Chondrocyte (in vitro differentiated cells): ENCODE data around the gene TRPM2. TPM values are rescaled to one million over a fixed set of nuclear protein-coding genes. Genes with fewer than 3 reads are reported as not detected.

ENCODE experiments used
- DNase-seq: peaks from one replicate; pipeline ENCODE4 v3.0.0; 2021; ENCODE audit warnings: mixed read lengths, low spot score
- H3K27ac Mint-ChIP-seq: one replicate; pipeline ENCODE4 v1.8.0; 2021; ENCODE audit warnings: mild to moderate bottlenecking, moderate library complexity, mixed read lengths; ENCODE audit not compliant: unreplicated experiment
- H3K27me3 Mint-ChIP-seq: 2 replicates; pipeline ENCODE4 v1.8.0; 2021; ENCODE audit warnings: low read depth, mixed read lengths
- H3K36me3 Mint-ChIP-seq: 2 replicates; pipeline ENCODE4 v1.8.0; 2021; ENCODE audit warnings: low read depth, mixed read lengths
- H3K4me1 Mint-ChIP-seq: 2 replicates; pipeline ENCODE4 v1.8.0; 2021; ENCODE audit warnings: low read depth, mild to moderate bottlenecking, mixed read lengths
- H3K4me3 Mint-ChIP-seq: one replicate; pipeline ENCODE4 v1.8.0; 2021; ENCODE audit warnings: mild to moderate bottlenecking, moderate library complexity, mixed read lengths; ENCODE audit not compliant: unreplicated experiment
- H3K9me3 Mint-ChIP-seq: 2 replicates; pipeline ENCODE4 v1.8.0; 2021; ENCODE audit warnings: low read depth, mixed read lengths
- total RNA-seq: library from RNA; stranded (reverse); gene quantifications from 3 replicates; pipeline ENCODE4 v1.2.1, GENCODE V29; 2021
- TF ChIP-seq, protein P1 (sequence below): fragments of 200-600 bp; sonication (generic); IDR thresholded peaks from 2 replicates; pipeline ENCODE4 v1.5.0; 2021; ENCODE audit warnings: antibody characterized with exemption, mild to moderate bottlenecking, moderate library complexity

The TRPM2 gene
- total RNA-seq, 1 donor from 2014 or later, result 0.32 TPM

- peak overlapping the region; percentile 41 for H3K27ac Mint-ChIP-seq
- H3K9me3 Mint-ChIP-seq, result peaks cover 18% of the 10 kb centered on the region
- TF ChIP-seq, protein P1, sequence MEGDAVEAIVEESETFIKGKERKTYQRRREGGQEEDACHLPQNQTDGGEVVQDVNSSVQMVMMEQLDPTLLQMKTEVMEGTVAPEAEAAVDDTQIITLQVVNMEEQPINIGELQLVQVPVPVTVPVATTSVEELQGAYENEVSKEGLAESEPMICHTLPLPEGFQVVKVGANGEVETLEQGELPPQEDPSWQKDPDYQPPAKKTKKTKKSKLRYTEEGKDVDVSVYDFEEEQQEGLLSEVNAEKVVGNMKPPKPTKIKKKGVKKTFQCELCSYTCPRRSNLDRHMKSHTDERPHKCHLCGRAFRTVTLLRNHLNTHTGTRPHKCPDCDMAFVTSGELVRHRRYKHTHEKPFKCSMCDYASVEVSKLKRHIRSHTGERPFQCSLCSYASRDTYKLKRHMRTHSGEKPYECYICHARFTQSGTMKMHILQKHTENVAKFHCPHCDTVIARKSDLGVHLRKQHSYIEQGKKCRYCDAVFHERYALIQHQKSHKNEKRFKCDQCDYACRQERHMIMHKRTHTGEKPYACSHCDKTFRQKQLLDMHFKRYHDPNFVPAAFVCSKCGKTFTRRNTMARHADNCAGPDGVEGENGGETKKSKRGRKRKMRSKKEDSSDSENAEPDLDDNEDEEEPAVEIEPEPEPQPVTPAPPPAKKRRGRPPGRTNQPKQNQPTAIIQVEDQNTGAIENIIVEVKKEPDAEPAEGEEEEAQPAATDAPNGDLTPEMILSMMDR, result no peak
- H3K36me3 Mint-ChIP-seq, result peaks cover 5% of the 10 kb centered on the region
- no peaks in the 10 kb centered on the region for H3K4me1 Mint-ChIP-seq
- DNase-seq, result peak; percentile 82
- no peak overlapping the region for H3K4me3 Mint-ChIP-seq
- peaks cover 6% of the 10 kb centered on the region for H3K27me3 Mint-ChIP-seq
Measured at GRCh38 chr21:44432841-44433790, 79.7 kb downstream of the TRPM2 start.

DNA sequence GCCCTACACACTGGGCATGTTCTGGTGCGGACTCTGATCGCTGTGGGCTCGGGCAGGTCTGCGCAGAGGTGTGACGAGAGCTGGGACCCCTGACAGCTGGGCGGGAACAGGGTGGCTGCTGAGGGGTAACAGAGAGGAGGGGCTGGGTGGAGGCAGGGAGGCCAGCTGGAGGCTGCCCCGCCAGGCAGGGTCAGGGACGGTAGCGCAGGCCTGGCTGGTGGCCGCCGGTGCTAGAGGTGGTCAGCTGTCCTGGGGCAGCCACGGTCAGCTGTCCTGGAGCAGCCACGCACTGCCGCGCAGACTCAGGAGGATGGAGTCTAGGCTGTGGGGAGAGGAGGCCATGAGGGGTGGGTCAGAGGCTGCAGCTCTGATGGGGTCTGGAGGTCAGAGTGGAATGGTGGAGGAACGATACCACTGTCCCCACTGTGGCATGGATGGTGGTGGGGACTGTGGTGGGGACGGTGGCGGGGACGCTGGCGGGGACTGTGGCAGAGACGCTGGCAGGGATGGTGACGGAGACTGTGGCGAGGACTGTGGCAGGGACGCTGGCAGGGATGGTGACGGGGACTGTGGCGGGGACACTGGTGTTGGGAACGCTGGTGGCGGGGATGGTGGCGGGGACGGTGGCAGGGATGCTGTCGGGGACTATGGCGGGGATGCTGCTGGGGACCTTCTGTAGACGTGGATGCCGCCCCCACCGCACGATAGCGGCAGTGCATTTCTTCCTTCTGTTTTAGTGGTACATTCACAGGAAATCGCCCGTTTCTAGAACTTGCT is 80.6 kb downstream of the TRPM2 start:
- Mint-ChIP-seq H3K36me3 (peaks cover 5% of the 10 kb centered on the region), H3K9me3 (peaks cover 16% of the 10 kb centered on the region)

GRCh38 chr21:44434568-44434925 is 81.1 kb downstream of the TRPM2 start:
- no peak overlapping the region for H3K27ac Mint-ChIP-seq
- peaks cover 5% of the 10 kb centered on the region for H3K36me3 Mint-ChIP-seq
- H3K4me1 Mint-ChIP-seq, result no peaks in the 10 kb centered on the region
- peak; percentile 69 for DNase-seq
- H3K9me3 Mint-ChIP-seq, result peaks cover 16% of the 10 kb centered on the region
- peaks cover 6% of the 10 kb centered on the region for H3K27me3 Mint-ChIP-seq
- TF ChIP-seq, protein P1, result no peak
- no peak overlapping the region for H3K4me3 Mint-ChIP-seq

More for the DNA sequence above, 80.6 kb downstream of the TRPM2 start:
- H3K4me3 Mint-ChIP-seq, result no peak overlapping the region
- H3K27ac Mint-ChIP-seq, result peak overlapping the region; percentile 41
- TF ChIP-seq, protein P1, result no peak
- no peaks in the 10 kb centered on the region for H3K4me1 Mint-ChIP-seq
- DNase-seq, result peak; percentile 89
- H3K27me3 Mint-ChIP-seq, result peaks cover 6% of the 10 kb centered on the region

DNA sequence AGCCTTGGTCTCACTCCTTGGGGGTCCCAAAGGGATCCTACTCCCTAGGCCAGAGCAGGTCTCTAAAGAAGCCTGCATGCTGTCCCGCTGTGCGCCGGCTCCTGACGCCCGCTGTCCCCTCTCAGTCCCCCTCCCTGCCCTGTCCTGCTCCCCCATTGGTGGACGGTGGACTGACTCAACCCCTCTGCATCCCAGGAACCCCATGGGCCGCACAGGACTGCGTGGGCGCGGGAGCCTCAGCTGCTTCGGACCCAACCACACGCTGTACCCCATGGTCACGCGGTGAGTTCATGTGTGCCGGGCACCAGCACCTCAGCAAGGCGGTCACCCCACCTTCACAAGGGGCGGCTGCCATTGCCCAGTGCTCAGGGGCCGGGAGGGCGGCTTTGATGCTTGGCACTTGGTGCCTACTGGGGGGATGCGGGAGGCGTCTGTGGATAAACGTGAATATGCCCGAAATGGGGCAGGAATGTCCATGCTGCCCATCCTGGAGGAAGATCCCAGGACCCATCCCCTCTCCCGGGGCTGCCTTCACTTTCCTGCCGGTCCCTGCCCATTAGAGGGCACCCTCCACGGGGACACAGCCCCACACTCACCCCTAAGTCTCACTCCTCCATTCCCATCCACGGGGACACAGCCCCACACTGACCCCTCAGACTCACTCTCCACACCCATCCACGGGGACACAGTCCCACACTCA is 81.7 kb downstream of the TRPM2 start:
- Mint-ChIP-seq H3K36me3 (peaks cover 4% of the 10 kb centered on the region), H3K4me3 (no peak overlapping the region), H3K4me1 (no peaks in the 10 kb centered on the region), H3K27ac (no peak overlapping the region), H3K9me3 (peaks cover 11% of the 10 kb centered on the region), H3K27me3 (peaks cover 6% of the 10 kb centered on the region)
- TF ChIP-seq, protein P1, result no peak
- peak; percentile 90 for DNase-seq
